Measurements from ENCODE around the gene CLIC3.

CLIC3 gene

DNA sequence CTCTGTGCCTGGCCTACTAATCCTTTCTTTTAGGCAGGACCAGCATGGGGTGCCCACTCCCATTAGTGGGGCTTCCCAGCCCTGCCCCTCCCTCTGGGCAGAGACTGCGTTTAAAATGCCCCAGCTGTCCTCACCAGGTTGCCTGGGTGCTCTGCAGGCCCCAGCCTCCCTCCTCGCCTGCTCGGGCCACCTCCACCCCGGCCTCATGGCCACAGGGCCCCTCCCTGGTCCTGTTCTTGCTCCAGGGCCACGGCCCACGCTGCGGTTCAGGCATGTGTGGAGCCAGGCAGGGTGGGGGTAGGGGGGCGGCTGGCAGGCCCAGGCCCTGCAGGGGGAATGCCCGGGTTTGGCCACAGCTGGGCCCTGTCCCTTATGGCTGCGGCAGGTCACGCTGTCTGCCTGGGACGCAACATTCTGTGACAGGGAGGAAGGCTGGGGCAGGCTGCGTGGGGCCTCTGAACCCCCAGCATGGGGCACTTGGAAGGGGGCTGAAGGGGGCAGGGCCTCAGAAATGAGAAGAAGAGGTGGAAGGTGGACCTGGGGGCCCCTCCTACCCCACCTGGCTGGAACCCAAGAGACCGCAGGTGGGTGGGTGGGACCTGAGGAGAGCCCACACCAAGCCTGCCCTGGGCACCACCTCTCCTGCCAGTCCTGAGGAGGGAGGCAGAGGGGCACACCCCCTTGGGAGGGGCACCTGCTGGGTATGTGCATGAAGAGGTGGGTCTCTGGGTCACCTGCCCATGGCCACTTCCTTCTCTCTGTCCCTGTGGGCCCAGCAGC is 44.6 kb downstream of the CLIC3 start, which contains the start of gene LCN12:
TSS of gene LCN12 (plus strand) at position 733 of the 780 bp plus-strand sequence. CDS start 55 bp downstream, outside the sequence.
- DNase-seq (ENCODE audit: low spot score): no peak

DNA sequence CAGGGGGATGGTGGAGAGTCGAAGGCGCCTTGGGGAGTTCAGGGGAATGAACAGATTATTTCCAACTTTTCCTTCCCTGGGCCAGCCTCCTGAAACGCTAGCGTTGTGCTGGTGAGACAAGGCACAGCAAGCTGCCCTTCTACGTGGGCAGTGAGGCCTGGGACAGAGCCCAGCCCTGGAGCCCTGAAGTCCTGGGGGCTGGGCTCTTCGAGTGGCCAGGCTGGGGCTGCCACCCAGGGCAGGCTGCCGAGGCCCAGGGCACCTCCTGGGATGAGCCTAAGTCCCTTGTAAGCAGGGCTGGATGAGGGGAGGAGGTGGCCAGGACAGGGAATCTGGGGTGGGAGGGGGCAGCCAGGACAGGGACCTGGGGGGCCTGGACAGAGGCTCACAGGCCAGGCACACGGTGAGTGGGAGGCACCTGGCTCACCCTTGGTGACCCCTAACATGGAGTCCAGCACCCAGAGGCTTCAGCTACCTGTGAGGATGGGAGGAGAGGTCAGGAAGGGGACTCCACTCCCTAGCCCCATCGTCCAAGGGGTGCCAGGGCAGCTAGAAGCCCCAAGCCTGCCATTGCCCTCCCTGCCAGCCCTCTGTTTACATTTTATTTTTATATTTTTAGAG is 45.6 kb downstream of the CLIC3 start:
- DNase-seq (ENCODE audit: low spot score): no peak

DNA sequence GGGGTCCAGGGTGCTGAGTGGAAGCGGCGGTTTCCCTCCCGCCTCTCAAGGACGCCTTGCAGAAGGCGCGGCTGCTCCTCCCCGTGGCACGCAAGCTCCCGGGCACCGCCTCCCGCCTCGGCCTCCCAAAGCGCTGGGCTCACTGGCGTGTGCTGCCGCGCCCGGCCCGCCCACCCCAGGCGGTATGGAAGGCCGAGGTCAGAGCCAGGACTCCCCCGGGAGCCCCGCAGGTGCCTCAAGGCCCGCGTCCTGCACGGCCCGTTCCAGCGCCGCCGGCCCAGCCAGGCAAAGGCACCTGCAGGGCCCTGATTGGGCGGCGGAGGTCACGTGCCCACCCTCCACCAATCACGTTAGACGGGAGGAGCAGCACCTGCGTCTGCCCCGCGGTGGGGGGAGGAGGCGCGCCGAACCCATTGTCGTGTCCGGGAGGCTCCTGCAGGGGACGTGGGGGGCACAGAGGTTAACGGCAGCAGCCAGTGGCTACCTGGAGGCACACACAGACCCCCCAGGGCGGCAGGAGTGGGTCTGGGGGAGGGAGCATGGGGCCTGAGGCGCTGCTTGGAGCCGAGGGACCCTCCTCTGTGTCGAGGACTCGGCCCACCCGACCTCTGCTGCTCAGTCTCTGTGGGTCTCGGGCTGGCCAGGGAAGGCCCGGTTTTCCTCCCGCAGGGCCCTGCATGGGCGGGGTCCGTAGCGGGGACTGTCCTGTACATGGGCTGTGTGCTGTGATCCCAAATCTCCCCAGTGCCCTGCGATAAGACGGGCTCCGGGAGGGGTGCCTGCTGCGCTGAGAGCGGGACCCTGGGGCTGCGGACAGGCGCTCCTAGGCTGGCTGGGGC is 46.3 kb downstream of the CLIC3 start:
- peak; percentile 99 for DNase-seq (ENCODE audit: low spot score)

DNA sequence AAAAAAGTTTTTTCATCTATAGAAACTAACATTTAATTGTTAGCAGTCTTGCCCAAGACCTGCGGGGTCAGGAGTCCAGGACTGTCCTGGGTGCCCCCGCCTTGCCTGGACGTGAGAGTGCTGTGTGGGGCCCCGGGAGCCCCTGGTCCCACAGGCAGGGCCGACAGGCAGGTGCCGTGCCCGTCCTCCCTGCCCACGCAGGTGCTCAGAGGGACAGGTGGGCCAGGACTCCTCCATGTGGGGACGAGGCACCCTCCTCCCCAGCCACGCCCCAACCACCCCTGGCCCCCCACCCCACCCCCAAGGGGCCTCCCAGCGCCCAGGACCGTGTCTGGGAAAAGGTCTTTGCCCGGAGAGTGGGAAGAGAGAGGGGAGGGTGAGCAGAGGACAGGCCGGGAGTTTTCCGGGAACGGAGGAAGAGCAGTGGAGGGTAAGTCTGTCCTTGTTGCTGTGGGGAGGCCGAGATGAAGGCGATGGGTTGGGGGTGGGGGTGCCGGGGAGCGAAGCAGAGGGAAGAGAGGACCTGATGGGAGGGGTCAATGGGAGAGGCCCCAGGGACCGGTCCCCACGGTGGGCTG is 47.0 kb downstream of the CLIC3 start:
- no peak for DNase-seq (ENCODE audit: low spot score)

DNA sequence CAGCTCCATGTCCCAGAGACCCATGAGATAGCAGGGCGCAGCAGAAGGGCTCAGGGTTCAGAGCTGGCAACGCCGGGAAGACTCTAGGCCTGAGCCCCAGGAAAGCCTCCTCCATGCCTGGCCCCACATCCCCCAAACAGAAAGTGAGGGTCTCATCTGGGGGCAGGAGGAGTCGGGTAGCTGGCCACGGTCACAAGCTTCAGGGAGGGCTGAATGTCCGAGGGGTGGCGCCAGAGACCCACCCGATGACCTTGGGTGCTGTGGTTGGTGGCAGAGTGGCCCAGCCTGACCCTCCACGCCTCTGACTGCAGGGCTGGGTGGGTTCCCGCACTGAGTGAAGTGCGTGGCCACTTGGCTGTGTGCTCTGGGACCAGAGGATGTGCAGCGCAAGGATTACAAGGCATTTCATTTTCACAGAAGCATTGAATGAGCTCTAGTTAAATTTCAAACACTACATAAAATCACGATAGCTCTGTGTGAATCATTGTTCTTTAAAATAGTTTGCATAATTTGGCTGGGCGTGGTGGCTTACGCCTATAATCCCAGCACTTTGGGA is 48.3 kb downstream of the CLIC3 start:
- no peak for DNase-seq (ENCODE audit: low spot score)

DNA sequence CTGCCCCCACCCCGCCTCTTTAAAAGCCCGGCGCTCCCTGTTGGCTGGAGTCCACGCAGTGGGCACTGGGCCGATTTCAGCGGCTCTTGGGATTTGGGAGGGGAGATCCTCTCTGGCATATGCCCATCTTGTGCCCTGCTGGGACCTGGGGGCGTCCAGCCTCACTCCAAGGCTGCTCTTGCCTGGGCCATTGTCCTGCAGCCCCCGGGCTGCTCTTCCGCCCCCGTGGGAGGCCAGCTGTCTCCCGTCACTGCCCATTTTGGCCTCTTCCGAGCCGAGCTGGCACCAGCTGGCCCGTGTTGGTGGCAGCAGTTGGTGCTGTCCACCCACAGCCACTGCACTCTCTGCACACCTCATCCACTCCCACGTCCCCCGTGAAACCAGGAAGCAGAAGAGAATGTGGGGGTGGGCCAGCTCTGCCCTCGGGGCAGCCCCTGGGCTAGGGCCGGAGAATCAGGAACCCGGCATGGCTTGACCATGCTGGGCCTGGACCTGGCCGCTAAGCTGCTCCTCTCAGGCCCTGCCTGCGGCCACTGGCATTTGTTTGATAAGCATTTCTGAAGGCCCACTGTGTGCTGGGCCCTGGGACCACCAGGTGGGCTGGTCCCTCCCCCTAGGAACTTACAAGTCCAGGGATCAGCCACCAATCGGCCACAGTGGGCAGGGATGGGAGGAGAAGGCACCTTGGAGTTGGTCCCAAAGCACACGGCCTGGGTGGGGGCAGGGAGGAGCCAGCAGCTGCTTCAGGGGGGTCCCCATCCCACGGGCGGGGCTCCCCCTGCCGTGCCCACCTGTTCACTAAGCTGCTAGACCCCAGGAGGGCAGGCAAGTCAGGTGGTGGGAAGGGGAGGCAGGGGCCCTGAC is 49.1 kb downstream of the CLIC3 start:
- DNase-seq (ENCODE audit: low spot score): no peak

DNA sequence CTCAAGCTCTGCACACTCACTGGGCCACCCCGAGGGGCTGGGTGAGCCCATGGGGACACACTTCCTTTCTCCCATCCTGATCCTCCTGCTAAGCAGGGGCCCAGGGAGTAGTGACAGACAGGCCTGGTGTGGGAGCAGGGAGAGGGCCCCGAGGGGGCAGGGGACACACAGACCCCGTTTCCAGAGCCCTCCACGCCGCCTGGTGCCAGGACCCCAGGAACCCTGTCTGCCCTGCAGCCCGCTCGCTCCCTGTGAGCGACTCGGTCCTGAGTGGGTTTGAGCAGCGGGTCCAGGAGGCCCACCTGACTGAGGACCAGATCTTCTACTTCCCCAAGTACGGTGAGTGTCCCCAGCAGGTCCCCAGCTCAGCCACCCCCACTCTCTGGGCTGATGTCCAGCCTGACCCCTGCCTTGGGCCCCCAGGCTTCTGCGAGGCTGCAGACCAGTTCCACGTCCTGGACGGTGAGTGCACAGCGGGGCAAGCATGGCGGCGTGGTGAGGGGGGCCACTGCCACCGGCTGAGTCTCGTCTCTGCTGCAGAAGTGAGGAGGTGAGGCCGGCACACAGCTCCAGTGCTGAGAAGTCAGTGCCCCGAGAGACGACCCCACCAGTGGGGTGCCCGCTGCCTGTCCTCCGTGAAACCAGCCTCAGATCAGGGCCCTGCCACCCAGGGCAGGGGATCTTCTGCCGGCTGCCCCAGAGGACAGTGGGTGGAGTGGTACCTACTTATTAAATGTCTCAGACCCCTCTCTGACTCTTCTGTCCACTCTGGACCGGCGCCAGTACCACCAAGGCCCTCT is 49.9 kb downstream of the CLIC3 start:
- no peak for DNase-seq (ENCODE audit: low spot score)

DNA sequence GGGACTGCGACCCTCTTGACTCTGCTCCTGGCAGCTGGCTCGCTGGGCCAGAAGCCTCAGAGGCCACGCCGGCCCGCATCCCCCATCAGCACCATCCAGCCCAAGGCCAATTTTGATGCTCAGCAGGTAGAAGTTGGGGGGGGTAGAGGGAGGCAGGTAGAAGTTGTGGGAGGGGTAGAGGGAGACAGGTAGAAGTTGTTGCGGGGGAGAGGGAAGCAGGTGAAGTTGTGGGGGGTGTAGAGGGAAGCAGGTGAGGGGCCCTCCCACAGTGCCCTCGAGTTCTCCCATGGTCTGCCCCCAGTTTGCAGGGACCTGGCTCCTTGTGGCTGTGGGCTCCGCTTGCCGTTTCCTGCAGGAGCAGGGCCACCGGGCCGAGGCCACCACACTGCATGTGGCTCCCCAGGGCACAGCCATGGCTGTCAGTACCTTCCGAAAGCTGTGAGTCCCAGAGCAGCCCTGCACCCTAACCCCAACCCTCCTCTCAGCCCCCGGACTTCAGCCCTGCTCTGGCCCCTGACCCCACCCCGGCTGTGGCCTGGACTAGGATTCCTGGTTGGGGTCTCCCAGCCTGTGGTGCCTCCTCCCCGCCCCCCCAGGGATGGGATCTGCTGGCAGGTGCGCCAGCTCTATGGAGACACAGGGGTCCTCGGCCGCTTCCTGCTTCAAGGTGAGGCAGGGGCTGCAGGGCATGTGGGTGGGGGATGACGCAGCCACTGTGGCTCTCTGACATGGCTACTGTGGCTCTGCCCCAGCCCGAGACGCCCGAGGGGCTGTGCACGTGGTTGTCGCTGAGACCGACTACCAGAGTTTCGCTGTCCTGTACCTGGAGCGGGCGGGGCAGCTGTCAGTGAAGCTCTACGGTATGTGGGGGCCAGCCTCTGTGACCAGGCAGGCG is 50.8 kb downstream of the CLIC3 start:
- no peak for DNase-seq (ENCODE audit: low spot score)
